Activated CD4-positive, alpha-beta memory T cell treated with anti-CD3 and anti-CD28 coated beads, Interleukin-2, amount 10 ng/mL, durations not matched to agents 7 days and 5 days (primary cell): ENCODE results near the gene HOXC5. TPM values are rescaled to one million over a fixed set of nuclear protein-coding genes. Genes with fewer than 3 reads are reported as not detected.
A peak's percentile ranks its signal among the peaks of the same experiment; 100 is the strongest.

ENCODE experiments used
- CTCF ChIA-PET: fragments of 350-600 bp; sonication (Branson Sonifier 250); formaldehyde crosslinking; loops from one replicate; lab custom pipeline; 2021; ENCODE audit warnings: antibody characterized with exemption, inconsistent platforms; lab: Charles Lee
- POLR2A ChIA-PET: fragments of 350-600 bp; sonication (Branson Sonifier 250); formaldehyde crosslinking; loops from one replicate; lab custom pipeline; 2021; ENCODE audit warnings: antibody characterized with exemption; lab: Charles Lee
- DNase-seq: peaks from one replicate; pipeline ENCODE4 v3.0.0-alpha.2; 2020
- H3K27ac Mint-ChIP-seq: one replicate; pipeline ENCODE4 v1.8.0; 2021; ENCODE audit warnings: mild to moderate bottlenecking, mixed read lengths
- H3K27me3 Mint-ChIP-seq: one replicate; pipeline ENCODE4 v1.8.0; 2021; ENCODE audit warnings: mixed read lengths
- H3K36me3 Mint-ChIP-seq: one replicate; pipeline ENCODE4 v1.8.0; 2021; ENCODE audit warnings: low read depth, mixed read lengths
- H3K4me1 Mint-ChIP-seq: one replicate; pipeline ENCODE4 v1.8.0; 2021; ENCODE audit warnings: mixed read lengths
- H3K4me3 Mint-ChIP-seq: one replicate; pipeline ENCODE4 v1.8.0; 2021; ENCODE audit warnings: mild to moderate bottlenecking, mixed read lengths
- H3K9me3 Mint-ChIP-seq: one replicate; pipeline ENCODE4 v1.8.0; 2021; ENCODE audit warnings: mixed read lengths
- total RNA-seq, 2 experiments: library from RNA; stranded (reverse); gene quantifications; one replicate each; pipeline ENCODE4 v1.2.3, GENCODE V29; 2021

HOXC5 gene
- total RNA-seq, 2 experiments from 2014 or later = not detected

DNA sequence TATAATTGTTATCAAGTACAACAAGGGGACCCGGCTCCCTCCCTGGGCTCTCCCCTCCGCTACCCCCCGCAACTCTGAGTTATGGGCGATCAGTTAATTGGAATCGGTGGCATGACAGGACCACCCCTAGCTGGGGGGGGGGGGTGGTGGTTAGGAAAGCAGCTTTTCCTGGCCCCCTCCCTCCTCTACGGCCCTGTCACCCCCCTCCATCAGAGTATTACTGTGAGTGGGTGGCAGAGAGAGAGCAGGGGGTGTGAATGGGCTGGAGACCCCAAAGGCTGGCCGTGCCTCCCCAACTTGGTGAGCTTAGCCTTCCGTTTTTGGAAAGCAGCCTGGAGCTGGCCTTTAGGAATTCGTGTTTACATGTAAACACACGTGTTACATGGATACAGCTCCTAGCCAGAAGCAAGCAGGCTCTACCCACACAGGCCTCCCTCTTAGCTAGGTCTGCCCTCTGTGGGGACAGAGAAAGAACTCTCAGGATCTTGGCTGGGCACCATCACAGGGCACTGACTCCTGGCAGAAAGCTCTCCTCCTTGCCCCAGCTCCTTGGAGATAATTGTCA lies 19.7 kb downstream of the HOXC5 start:
- POLR2A ChIA-PET = interaction anchor here (1.0 to 1.4 kb wide), 3 partner anchors 20 to 47 kb away, joined by 3 to 4 read pairs (median 4); partner anchors contain the start of gene HOXC5
- Mint-ChIP-seq H3K27me3 (peaks cover 92% of the 10 kb centered on the region), H3K27ac (no peak overlapping the region), H3K36me3 (no peaks in the 10 kb centered on the region), H3K4me1 (peaks cover 22% of the 10 kb centered on the region), H3K9me3 (no peaks in the 10 kb centered on the region), H3K4me3 (peak overlapping the region; percentile 21)
- CTCF ChIA-PET = interaction anchor here (0.7 to 3.3 kb wide), 7 partner anchors 20 to 164 kb away, joined by 3 to 18 read pairs (median 4); partner anchors contain the start of gene HOXC5
- no peak for DNase-seq

DNA sequence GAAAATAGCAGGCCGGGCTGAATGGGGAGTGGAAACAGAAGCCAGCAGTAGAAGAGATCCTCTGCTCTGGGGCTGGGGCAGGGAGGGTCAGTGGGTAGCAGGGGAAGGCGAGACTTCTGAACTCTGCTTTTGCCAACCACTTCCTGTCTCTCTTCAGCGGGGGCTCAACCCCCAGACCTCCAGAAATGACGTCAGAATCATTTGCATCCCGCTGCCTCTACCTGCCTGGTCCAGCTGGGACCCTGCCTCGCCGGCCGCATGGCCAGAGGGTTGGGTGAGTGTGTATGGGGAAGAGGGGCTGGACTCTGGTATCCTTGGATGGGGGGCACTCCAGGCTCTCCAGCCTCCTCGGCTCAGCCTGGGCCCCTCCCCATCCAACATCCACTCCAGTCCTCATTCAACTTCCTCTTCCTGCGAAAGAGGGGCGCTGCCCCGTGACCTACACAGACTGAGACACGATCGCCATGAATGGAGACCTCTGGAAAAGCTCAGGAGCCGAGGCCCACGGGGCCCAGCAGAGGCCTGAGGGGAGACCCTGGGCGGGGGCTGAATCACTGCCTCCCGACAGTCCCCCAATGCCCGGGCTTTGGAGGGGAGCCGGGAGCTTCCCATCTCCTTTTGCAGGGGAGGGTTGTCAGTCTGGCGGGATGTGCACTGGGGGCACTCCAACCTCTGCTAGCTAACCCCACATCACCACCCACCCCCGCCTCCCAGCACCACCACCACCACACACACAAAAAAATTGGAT lies 20.3 kb downstream of the HOXC5 start:
- H3K27ac Mint-ChIP-seq = no peak overlapping the region
- DNase-seq = no peak
- CTCF ChIA-PET = interaction anchor here (0.7 to 3.3 kb wide), 8 partner anchors 20 to 163 kb away, joined by 3 to 18 read pairs (median 4); partner anchors contain the start of gene HOXC5
- H3K9me3 Mint-ChIP-seq = no peaks in the 10 kb centered on the region
- POLR2A ChIA-PET = interaction anchor here (1.0 to 1.4 kb wide), 3 partner anchors 20 to 47 kb away, joined by 3 to 4 read pairs (median 4); partner anchors contain the start of gene HOXC5
- peaks cover 91% of the 10 kb centered on the region for H3K27me3 Mint-ChIP-seq
- peak overlapping the region; percentile 56 for H3K4me3 Mint-ChIP-seq
- no peaks in the 10 kb centered on the region for H3K36me3 Mint-ChIP-seq
- peaks cover 21% of the 10 kb centered on the region for H3K4me1 Mint-ChIP-seq

DNA sequence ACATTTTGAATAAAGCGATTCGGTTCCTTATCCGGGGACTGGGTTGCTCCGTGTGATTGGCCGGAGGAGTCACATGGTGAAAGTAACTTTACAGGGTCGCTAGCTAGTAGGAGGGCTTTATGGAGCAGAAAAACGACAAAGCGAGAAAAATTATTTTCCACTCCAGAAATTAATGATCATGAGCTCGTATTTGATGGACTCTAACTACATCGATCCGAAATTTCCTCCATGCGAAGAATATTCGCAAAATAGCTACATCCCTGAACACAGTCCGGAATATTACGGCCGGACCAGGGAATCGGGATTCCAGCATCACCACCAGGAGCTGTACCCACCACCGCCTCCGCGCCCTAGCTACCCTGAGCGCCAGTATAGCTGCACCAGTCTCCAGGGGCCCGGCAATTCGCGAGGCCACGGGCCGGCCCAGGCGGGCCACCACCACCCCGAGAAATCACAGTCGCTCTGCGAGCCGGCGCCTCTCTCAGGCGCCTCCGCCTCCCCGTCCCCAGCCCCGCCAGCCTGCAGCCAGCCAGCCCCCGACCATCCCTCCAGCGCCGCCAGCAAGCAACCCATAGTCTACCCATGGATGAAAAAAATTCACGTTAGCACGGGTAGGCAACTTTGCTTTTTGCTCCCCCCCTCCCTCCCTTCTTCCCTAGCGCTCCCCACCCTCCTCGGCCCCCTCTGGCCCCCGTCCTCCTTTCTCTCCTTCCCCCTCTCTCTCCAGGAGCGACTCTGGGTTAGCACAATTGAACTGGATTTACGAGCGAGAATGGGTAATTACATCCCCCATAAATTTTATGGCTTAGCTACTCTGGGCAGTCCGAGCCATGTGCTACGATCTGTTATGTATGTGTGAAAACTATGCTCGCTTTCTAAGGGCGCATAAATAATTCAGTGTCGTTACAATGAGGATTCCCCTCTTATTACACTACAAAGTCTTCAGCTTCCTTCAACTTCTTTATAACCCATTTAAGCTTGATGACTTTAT lies 21.2 kb downstream of the HOXC5 start, which contains the start of gene HOXC4:
TSS of gene HOXC4 (plus strand) at position 85 of the 991 bp plus-strand sequence. CDS start at position 173, 88 bp downstream.
- peaks cover 21% of the 10 kb centered on the region for H3K4me1 Mint-ChIP-seq
- CTCF ChIA-PET = interaction anchor here (0.6 to 3.3 kb wide), 7 partner anchors 11 to 308 kb away, joined by 3 to 18 read pairs (median 3); partner anchors contain the start of genes HOXC5 and HOXC8
- peak within 1 kb of the TSS; percentile 56 for H3K4me3 Mint-ChIP-seq
- H3K9me3 Mint-ChIP-seq = no peaks in the 10 kb centered on the region
- POLR2A ChIA-PET = no interaction called here
- no peaks in the 10 kb centered on the region for H3K36me3 Mint-ChIP-seq
- no peak for DNase-seq
- peaks cover 91% of the 10 kb centered on the region for H3K27me3 Mint-ChIP-seq
- no peak within 1 kb of the TSS for H3K27ac Mint-ChIP-seq

DNA sequence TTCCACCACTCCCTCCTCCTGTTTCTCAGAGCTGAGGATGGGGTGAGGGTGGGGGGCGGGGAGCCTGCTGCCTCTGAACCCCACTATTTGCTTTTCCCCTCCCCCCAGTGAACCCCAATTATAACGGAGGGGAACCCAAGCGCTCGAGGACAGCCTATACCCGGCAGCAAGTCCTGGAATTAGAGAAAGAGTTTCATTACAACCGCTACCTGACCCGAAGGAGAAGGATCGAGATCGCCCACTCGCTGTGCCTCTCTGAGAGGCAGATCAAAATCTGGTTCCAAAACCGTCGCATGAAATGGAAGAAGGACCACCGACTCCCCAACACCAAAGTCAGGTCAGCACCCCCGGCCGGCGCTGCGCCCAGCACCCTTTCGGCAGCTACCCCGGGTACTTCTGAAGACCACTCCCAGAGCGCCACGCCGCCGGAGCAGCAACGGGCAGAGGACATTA lies 21.9 kb downstream of the HOXC5 start:
- no peak overlapping the region for H3K4me3 Mint-ChIP-seq
- no peaks in the 10 kb centered on the region for H3K9me3 Mint-ChIP-seq
- H3K27ac Mint-ChIP-seq = no peak overlapping the region
- ChIA-PET CTCF (interaction anchor here (0.6 to 3.3 kb wide), 5 partner anchors 10 to 309 kb away, joined by 3 to 18 read pairs (median 3); partner anchors contain the start of genes HOXC5 and HOXC8), POLR2A (no interaction called here)
- no peaks in the 10 kb centered on the region for H3K36me3 Mint-ChIP-seq
- no peak for DNase-seq
- peaks cover 91% of the 10 kb centered on the region for H3K27me3 Mint-ChIP-seq
- peaks cover 20% of the 10 kb centered on the region for H3K4me1 Mint-ChIP-seq

DNA sequence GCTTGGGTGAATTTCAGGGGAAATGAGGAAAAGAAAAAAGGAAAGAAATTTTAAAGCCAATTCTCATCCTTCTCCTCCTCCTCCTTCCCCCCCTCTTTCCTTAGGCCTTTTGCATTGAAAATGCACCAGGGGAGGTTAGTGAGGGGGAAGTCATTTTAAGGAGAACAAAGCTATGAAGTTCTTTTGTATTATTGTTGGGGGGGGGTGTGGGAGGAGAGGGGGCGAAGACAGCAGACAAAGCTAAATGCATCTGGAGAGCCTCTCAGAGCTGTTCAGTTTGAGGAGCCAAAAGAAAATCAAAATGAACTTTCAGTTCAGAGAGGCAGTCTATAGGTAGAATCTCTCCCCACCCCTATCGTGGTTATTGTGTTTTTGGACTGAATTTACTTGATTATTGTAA lies 22.7 kb downstream of the HOXC5 start:
- ChIA-PET CTCF (interaction anchor here (0.6 to 1.7 kb wide), 4 partner anchors 12 to 309 kb away, joined by 3 to 6 read pairs (median 4); partner anchors contain the start of gene HOXC5), POLR2A (no interaction called here)
- Mint-ChIP-seq H3K4me3 (no peak overlapping the region), H3K9me3 (no peaks in the 10 kb centered on the region), H3K27me3 (peaks cover 89% of the 10 kb centered on the region), H3K4me1 (peaks cover 13% of the 10 kb centered on the region), H3K36me3 (no peaks in the 10 kb centered on the region), H3K27ac (no peak overlapping the region)
- DNase-seq = no peak

DNA sequence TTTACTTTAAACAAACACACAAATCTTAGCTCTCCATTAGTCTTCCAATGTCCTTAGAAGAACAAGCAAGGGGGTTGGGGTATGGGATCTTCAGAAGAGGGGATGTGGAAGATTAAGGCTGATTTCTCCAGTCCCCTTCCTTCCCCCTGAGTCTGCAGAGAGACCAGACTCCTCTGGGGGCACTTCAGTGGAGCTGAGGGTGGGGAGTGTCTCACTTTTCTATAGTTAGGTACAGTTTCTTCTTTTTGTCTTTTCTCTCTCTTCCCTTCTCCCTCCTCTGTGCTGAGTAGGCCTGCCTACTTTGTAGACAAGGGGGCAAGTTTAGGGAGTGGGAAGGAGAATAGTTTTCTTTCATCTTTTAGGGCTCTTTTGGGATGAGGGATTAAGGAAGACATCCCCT lies 23.3 kb downstream of the HOXC5 start:
- CTCF ChIA-PET = interaction anchor here (1.2 to 1.7 kb wide), 2 partner anchors 23 to 136 kb away, joined by 4 to 6 read pairs; partner anchors contain the start of gene HOXC5
- H3K27me3 Mint-ChIP-seq = peaks cover 89% of the 10 kb centered on the region

DNA sequence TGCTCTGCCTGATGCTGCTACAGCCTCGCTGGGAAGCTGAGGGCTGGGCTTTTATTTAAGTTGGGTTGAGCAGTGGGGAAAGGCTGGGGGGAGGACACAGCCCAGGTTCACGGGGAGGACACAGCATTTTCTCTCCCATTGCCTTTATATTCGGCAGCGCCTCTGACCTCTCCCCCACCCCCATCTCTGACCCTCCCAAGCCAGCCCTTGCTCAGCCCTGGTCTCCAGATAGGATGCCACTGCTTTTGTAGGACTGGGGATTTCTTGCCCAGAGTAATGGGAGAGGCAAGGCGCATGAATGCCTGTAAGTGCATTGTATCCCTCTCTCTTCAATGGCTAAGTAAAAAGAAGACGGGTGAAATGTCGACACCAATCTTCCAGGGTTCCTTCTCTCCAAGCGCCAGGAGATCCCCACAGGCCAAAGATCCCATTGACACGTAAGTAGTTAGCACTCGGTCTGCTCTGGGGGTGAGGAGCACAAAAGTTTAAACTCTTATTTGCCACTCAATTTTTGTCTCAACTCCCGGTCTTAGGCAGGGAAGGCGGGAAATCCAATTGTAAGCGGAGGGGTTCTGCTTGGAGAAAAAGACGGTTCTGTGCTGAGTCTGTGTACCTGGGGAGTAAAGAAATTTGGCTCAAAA lies 25.4 kb downstream of the HOXC5 start:
- DNase-seq = no peak
- Mint-ChIP-seq H3K4me3 (no peak overlapping the region), H3K9me3 (no peaks in the 10 kb centered on the region), H3K36me3 (no peaks in the 10 kb centered on the region), H3K4me1 (peaks cover 5% of the 10 kb centered on the region), H3K27ac (no peak overlapping the region), H3K27me3 (peaks cover 88% of the 10 kb centered on the region)
- CTCF ChIA-PET = no interaction called here
- POLR2A ChIA-PET = interaction anchor here (1.0 kb wide), 1 partner anchor 10 kb away, joined by 3 read pairs; no protein-coding TSS in a partner anchor

More for the DNA sequence above, 23.3 kb downstream of the HOXC5 start:
- no peak overlapping the region for H3K4me3 Mint-ChIP-seq
- no peak overlapping the region for H3K27ac Mint-ChIP-seq
- peaks cover 13% of the 10 kb centered on the region for H3K4me1 Mint-ChIP-seq
- POLR2A ChIA-PET = no interaction called here
- no peaks in the 10 kb centered on the region for H3K36me3 Mint-ChIP-seq
- DNase-seq = no peak
- H3K9me3 Mint-ChIP-seq = no peaks in the 10 kb centered on the region

DNA sequence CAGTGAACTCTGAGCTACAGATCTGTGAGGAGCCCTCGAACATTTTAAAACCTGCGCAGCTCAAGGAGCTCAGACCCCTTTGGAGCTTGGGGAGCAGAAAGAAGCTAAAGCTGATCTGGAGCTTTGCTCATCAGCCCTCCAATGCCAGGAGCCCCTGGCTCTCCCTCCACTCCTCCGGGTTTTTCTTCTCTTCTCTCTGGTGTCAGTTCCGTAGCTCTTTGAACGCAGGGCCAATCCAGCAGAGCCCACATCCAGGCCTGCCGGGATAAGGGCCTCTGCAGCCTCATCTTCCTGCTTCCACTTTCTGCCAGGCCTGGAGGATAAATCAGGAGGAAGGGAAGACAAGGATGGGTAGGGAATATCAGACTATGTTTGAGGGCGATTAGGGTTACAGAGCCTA lies 26.8 kb downstream of the HOXC5 start:
- no peak overlapping the region for H3K27ac Mint-ChIP-seq
- no peak overlapping the region for H3K4me3 Mint-ChIP-seq
- H3K9me3 Mint-ChIP-seq = no peaks in the 10 kb centered on the region
- H3K36me3 Mint-ChIP-seq = no peaks in the 10 kb centered on the region
- ChIA-PET POLR2A (no interaction called here), CTCF (no interaction called here)
- peaks cover 85% of the 10 kb centered on the region for H3K27me3 Mint-ChIP-seq
- no peaks in the 10 kb centered on the region for H3K4me1 Mint-ChIP-seq
- DNase-seq = no peak

DNA sequence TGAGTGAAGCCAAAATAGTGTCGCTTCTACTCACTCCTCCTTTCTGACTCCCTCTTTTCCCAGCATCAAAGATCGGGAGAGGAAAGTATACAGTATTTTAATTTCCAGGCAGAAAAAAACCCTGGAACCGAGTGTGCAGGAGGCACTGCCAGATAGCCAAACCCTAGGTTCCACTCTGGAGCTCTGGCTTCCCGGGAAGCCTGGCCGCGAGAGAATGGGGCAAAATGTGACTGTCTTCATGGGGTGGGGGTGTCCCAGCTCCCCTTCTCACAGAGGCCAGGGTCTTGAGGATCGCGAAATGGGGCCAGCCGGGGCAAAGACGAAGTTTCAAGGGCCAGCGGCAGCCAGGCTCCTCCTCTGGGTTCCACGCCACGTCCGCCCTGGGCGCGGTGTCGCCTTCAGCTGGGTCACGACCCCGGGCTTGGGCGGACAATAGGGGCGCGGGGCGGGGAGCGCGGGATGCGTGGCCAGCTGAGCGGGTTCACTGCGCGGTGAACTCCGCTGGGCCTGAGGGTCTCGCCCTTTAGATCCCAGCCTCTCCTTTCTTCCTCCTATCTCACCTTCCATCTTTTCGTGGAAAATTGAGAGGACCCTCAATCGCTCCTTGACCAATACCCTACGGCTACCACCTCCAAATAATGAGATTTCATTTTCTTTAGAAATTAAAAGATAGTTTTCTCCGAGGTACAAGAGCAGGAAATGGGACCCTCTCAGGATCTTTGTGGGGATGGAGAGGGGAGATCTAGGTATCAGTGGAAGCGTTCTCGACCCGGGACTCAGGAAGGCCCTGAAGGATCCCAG lies 27.5 kb downstream of the HOXC5 start:
- Mint-ChIP-seq H3K4me3 (no peak overlapping the region), H3K27me3 (peaks cover 80% of the 10 kb centered on the region), H3K27ac (no peak overlapping the region), H3K4me1 (no peaks in the 10 kb centered on the region), H3K9me3 (no peaks in the 10 kb centered on the region), H3K36me3 (no peaks in the 10 kb centered on the region)
- no peak for DNase-seq
- POLR2A ChIA-PET = interaction anchor here (0.6 kb wide), 1 partner anchor 160 kb away, joined by 3 read pairs; no protein-coding TSS in a partner anchor
- CTCF ChIA-PET = no interaction called here

DNA sequence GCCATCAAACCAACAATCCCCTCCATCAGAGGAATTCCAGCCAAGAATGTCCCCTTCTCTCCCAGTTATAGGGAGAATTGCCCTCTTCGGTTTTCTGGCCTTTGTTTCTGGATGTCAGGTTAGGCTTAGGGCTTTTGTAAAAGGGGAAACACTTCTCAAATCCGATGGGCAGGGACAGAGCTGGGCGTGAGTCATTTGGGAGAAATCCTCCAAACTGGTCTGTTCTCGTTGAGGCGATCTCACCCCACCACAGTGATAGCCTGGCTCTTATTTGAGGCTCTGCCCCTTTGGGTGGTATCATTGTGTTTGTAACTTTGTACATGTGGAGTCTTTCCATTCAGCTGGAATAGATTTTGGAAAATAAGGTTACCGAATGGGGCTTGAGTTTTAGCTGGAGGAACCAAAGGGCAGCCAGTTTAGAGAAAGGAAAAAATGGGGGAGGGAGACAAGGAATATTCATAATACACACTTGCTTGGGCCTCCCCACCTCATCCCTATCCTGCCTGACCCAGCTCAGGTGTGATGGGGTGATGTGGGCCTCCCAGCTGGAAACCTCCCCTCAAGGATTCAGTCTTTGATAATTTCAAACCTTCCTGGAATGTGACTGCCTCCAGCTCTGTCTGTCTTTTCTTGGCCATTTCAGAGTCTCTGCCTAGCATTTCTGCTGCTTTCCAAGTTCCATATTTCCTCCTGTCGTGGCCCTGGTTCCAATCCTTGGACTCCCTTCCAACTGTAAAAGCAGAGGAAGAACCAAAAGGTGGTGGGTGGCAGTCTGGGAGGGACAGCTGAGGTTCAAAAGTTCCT lies 28.3 kb downstream of the HOXC5 start:
- Mint-ChIP-seq H3K27me3 (peaks cover 79% of the 10 kb centered on the region), H3K27ac (no peak overlapping the region), H3K4me3 (no peak overlapping the region), H3K36me3 (no peaks in the 10 kb centered on the region), H3K4me1 (no peaks in the 10 kb centered on the region), H3K9me3 (no peaks in the 10 kb centered on the region)
- ChIA-PET POLR2A (no interaction called here), CTCF (no interaction called here)
- no peak for DNase-seq
